ENCODE results near the gene TSPAN5. TPM values are rescaled to one million over a fixed set of nuclear protein-coding genes. Genes with fewer than 3 reads are reported as not detected.

Gene TSPAN5
- total RNA-seq, 1 donor from 2014 or later = 13.7 TPM

- Histone ChIP-seq H3K36me3 (ENCODE audit: control insufficient read depth, insufficient read depth, low read length) (peaks cover 2% of the 10 kb centered on the region), H3K4me3 (ENCODE audit: low read depth, low read length) (no peak overlapping the region), H3K27me3 (ENCODE audit: control insufficient read depth, insufficient read depth, low read length) (no peaks in the 10 kb centered on the region)
- DNase-seq (ENCODE audit: low read depth) (peak; percentile 99), FAIRE-seq (peak; percentile 93)
- no peak for TF ChIP-seq CTCF (IDR thresholded peaks at IDR 0.05; ENCODE audit: insufficient read depth, low read length, severe bottlenecking)
These were observed 227.6 kb downstream of the TSPAN5 start for GRCh38 chr4:98430708-98431403.

- H3K4me3 ChIP-seq (ENCODE audit: low read depth, low read length) = no peak overlapping the region
- no peaks in the 10 kb centered on the region for H3K27me3 ChIP-seq (ENCODE audit: control insufficient read depth, insufficient read depth, low read length)
- no peak for FAIRE-seq
- no peak for TF ChIP-seq CTCF (IDR thresholded peaks at IDR 0.05; ENCODE audit: insufficient read depth, low read length, severe bottlenecking)
- no peak for DNase-seq (ENCODE audit: low read depth)
- peaks cover 8% of the 10 kb centered on the region for H3K36me3 ChIP-seq (ENCODE audit: control insufficient read depth, insufficient read depth, low read length)
These were observed 235.4 kb downstream of the TSPAN5 start for GRCh38 chr4:98423009-98423408.

- FAIRE-seq (no peak), DNase-seq (ENCODE audit: low read depth) (no peak)
- no peak overlapping the region for H3K4me3 ChIP-seq (ENCODE audit: low read depth, low read length)
- H3K36me3 ChIP-seq (ENCODE audit: control insufficient read depth, insufficient read depth, low read length) = peaks cover 8% of the 10 kb centered on the region
- no peaks in the 10 kb centered on the region for H3K27me3 ChIP-seq (ENCODE audit: control insufficient read depth, insufficient read depth, low read length)
- no peak for TF ChIP-seq CTCF (IDR thresholded peaks at IDR 0.05; ENCODE audit: insufficient read depth, low read length, severe bottlenecking)
These were observed 237.3 kb downstream of the TSPAN5 start for GRCh38 chr4:98421111-98421510.
